SK-N-SH (cell line): ENCODE data around the gene OPCML. TPM values are rescaled to one million over a fixed set of nuclear protein-coding genes. Genes with fewer than 3 reads are reported as not detected.

Source experiments
- CTCF ChIA-PET: fragments of 300-600, 350-600 bp; formaldehyde crosslinking; extraction: SDS; loops from one replicate; lab custom pipeline; 2021; lab: Yijun Ruan, JAX
- POLR2A ChIA-PET: fragments of 350-600 bp; sonication (Branson Sonifier 250); formaldehyde crosslinking; extraction: SDS; loops from one replicate; lab custom pipeline; 2020; ENCODE audit warnings: antibody characterized with exemption, inconsistent platforms; lab: Yijun Ruan, JAX
- DNase-seq: peaks from one replicate; pipeline ENCODE4 v3.0.0; 2012
- H2AFZ ChIP-seq: fragments of 200-600 bp; sonication (generic); 2 replicates; pipeline ENCODE4 v1.8.1; 2016; ENCODE audit warnings: antibody characterized with exemption, mild to moderate bottlenecking, low read depth
- H3F3A ChIP-seq: fragments of 200-600 bp; sonication (generic); replicated peaks from 2 replicates; pipeline ENCODE3; 2016; ENCODE audit warnings: antibody characterized with exemption, mild to moderate bottlenecking; ENCODE audit not compliant: insufficient read depth
- H3K27ac ChIP-seq, 2 experiments: fragments of 200-500 bp in 1 of 2; fragments of 200-600 bp in 1 of 2; sonication (Bioruptor generic) in 1 of 2; sonication (generic), shearing (Covaris generic) in 1 of 2; 2 replicates each; pipeline versions ENCODE4 v1.5.1 to v1.6.1; 2014 to 2016; ENCODE audit warnings: low read depth in 2 of 2, inconsistent platforms in 1 of 2, low read length in 1 of 2, mild to moderate bottlenecking in 1 of 2, mixed read lengths in 1 of 2
- H3K27me3 ChIP-seq: fragments of 200-600 bp; sonication (generic), shearing (Covaris generic); 2 replicates; pipeline ENCODE4 v1.6.1; 2016; ENCODE audit warnings: mixed run types; ENCODE audit not compliant: insufficient read depth
- H3K36me3 ChIP-seq, 2 experiments: fragments of 200-500 bp in 1 of 2; fragments of 200-600 bp in 1 of 2; sonication (Bioruptor generic) in 1 of 2; sonication (generic) in 1 of 2; replicated peaks in 1 of 2; 2 replicates each; pipeline versions ENCODE3 to v1.5.1; 2014 to 2016; ENCODE audit warnings: low read length in 1 of 2, mild to moderate bottlenecking in 1 of 2; ENCODE audit not compliant: insufficient read depth in 2 of 2, control insufficient read depth in 1 of 2
- H3K4me1 ChIP-seq, 2 experiments: fragments of 200-500 bp in 1 of 2; fragments of 200-600 bp in 1 of 2; sonication (Bioruptor generic) in 1 of 2; sonication (generic), shearing (Covaris generic) in 1 of 2; 2 replicates each; pipeline versions ENCODE4 v1.5.1 to v1.6.1; 2014 to 2016; ENCODE audit warnings: low read depth in 1 of 2, low read length in 1 of 2, mixed run types in 1 of 2; ENCODE audit not compliant: insufficient read depth in 2 of 2, control insufficient read depth in 1 of 2
- H3K4me2 ChIP-seq: fragments of 200-600 bp; sonication (generic), shearing (Covaris generic); 2 replicates; pipeline ENCODE4 v1.6.1; 2017; ENCODE audit warnings: mixed run types
- H3K4me3 ChIP-seq, 2 experiments: fragments of 200-500 bp in 1 of 2; fragments of 200-600 bp in 1 of 2; sonication (Bioruptor generic) in 1 of 2; sonication (generic), shearing (Covaris generic) in 1 of 2; 2 replicates each; pipeline versions ENCODE4 v1.5.1 to v1.8.1; 2014 to 2016; ENCODE audit warnings: low read depth in 2 of 2, inconsistent platforms in 1 of 2, low read length in 1 of 2, mild to moderate bottlenecking in 1 of 2, mixed read lengths in 1 of 2, moderate library complexity in 1 of 2
- H3K79me2 ChIP-seq: fragments of 200-600 bp; sonication (generic); 2 replicates; pipeline ENCODE4 v1.8.1; 2017; ENCODE audit warnings: mild to moderate bottlenecking; ENCODE audit not compliant: insufficient read depth
- H3K9ac ChIP-seq: fragments of 200-600 bp; sonication (generic); 2 replicates; pipeline ENCODE4 v1.6.1; 2017; ENCODE audit warnings: mixed run types
- H3K9me2 ChIP-seq: fragments of 200-600 bp; sonication (generic); 2 replicates; pipeline ENCODE4 v1.6.1; 2017; ENCODE audit warnings: mixed run types
- H3K9me3 ChIP-seq: fragments of 200-600 bp; sonication (generic); 2 replicates; pipeline ENCODE4 v1.6.1; 2017; ENCODE audit warnings: mixed run types, mild to moderate bottlenecking, moderate library complexity
- H4K20me1 ChIP-seq: fragments of 200-600 bp; sonication (generic); 2 replicates; pipeline ENCODE4 v1.6.1; 2017; ENCODE audit warnings: mild to moderate bottlenecking, mixed run types; ENCODE audit not compliant: insufficient read depth
- CHD2 ChIP-seq: fragments of 150-350 bp; IDR thresholded peaks from 2 replicates; pipeline ENCODE4 v1.6.1; 2018; ENCODE audit warnings: low read length; ENCODE audit not compliant: partially characterized antibody
- EP300 ChIP-seq, 2 experiments: IDR thresholded peaks; 2 replicates each; pipeline versions ENCODE4 v1.4.0 to v1.6.1; 2012; ENCODE audit warnings: borderline replicate concordance in 1 of 2, low read depth in 1 of 2, low read length in 1 of 2
- FOSL2 ChIP-seq: IDR thresholded peaks from 2 replicates; pipeline ENCODE4 v1.4.0; 2012; ENCODE audit warnings: low read depth, mild to moderate bottlenecking, moderate library complexity, borderline replicate concordance
- FOXJ3 ChIP-seq: sonication (generic); formaldehyde crosslinking; IDR thresholded peaks from 2 replicates; pipeline ENCODE4 v1.5.1; 2020; ENCODE audit warnings: mild to moderate bottlenecking, missing genetic modification reagents
- FOXM1 ChIP-seq: IDR thresholded peaks from 2 replicates; pipeline ENCODE4 v1.4.0; 2012; ENCODE audit warnings: low read depth, mild to moderate bottlenecking
- GABPA ChIP-seq: IDR thresholded peaks from 2 replicates; pipeline ENCODE4 v1.4.0; 2012; ENCODE audit warnings: low read depth, mild to moderate bottlenecking
- GATA2 ChIP-seq: sonication (generic); formaldehyde crosslinking; IDR thresholded peaks from 2 replicates; pipeline ENCODE4 v1.5.0; 2020; ENCODE audit warnings: mild to moderate bottlenecking, missing genetic modification reagents
- JUND ChIP-seq: IDR thresholded peaks from 2 replicates; pipeline ENCODE4 v1.4.0; 2012
- MEF2A ChIP-seq: IDR thresholded peaks from 2 replicates; pipeline ENCODE4 v1.4.0; 2012; ENCODE audit warnings: low read depth, borderline replicate concordance
- NFIC ChIP-seq: IDR thresholded peaks from 2 replicates; pipeline ENCODE4 v1.4.0; 2012; ENCODE audit warnings: borderline replicate concordance
- POLR2AphosphoS5 ChIP-seq: IDR thresholded peaks from 2 replicates; pipeline ENCODE4 v1.6.1; 2012; ENCODE audit warnings: low read depth, low read length
- RAD21 ChIP-seq: IDR thresholded peaks from 2 replicates; pipeline ENCODE4 v1.6.1; 2012; ENCODE audit warnings: mild to moderate bottlenecking, low read length
- RXRA ChIP-seq: IDR thresholded peaks from 2 replicates; pipeline ENCODE4 v1.4.0; 2012; ENCODE audit warnings: low read depth, mild to moderate bottlenecking, borderline replicate concordance
- SMC3 ChIP-seq: IDR thresholded peaks from 2 replicates; pipeline ENCODE4 v1.6.1; 2012; ENCODE audit warnings: low read depth, low read length, improper control_type of control experiment
- TAF1 ChIP-seq: IDR thresholded peaks from 2 replicates; pipeline ENCODE4 v1.6.1; 2012; ENCODE audit warnings: low read depth, mild to moderate bottlenecking, low read length, moderate library complexity, borderline replicate concordance
- YY1 ChIP-seq: IDR thresholded peaks from 2 replicates; pipeline ENCODE4 v1.4.0; 2012; ENCODE audit warnings: low read depth, mild to moderate bottlenecking
- whole genome bisulfite sequencing: methylation state at CpG from one replicate; pipeline ENCODE4 v1.1.6; 2017; ENCODE audit warnings: low lambda C conversion rate; 5-methylcytosine and 5-hydroxymethylcytosine counted together
- polyA plus RNA-seq, 3 experiments: library from polyadenylated mRNA; depleted of rRNA; stranded (reverse); fragments of >200 nt; gene quantifications; 2 replicates each; pipeline ENCODE4 v1.2.3, GENCODE V29; 2012
- TF ChIP-seq, protein P1 (sequence below): IDR thresholded peaks from 2 replicates; pipeline ENCODE4; 2012
- TF ChIP-seq, protein P2 (sequence below): fragments of 150-350 bp; IDR thresholded peaks from 2 replicates; pipeline ENCODE4 v1.6.1; 2017; ENCODE audit warnings: antibody characterized with exemption, low read length, low read depth, borderline replicate concordance
- TF ChIP-seq, protein P3 (sequence below): fragments of 200-600 bp; sonication (generic); IDR thresholded peaks from 2 replicates; pipeline ENCODE4 v1.6.1; 2017; ENCODE audit warnings: antibody characterized with exemption, mild to moderate bottlenecking, moderate library complexity
- TF ChIP-seq, protein P4 (sequence below): IDR thresholded peaks from 2 replicates; pipeline ENCODE4 v1.6.1; 2012; ENCODE audit warnings: mild to moderate bottlenecking, low read depth, low read length, moderate library complexity
- TF ChIP-seq, protein P5 (sequence below): IDR thresholded peaks from 2 replicates; pipeline ENCODE4 v1.4.0; 2012; ENCODE audit warnings: low read depth, borderline replicate concordance

Gene OPCML
- polyA plus RNA-seq, 1 of the 3 experiments (the other 2 are of a cell fraction) = not detected

- no peaks in the 10 kb centered on the region for H3K36me3 ChIP-seq
- no peak overlapping the region for H3K9ac ChIP-seq
- no peak overlapping the region for H3K27ac ChIP-seq
- H3K27me3 ChIP-seq = no peaks in the 10 kb centered on the region
- H3F3A ChIP-seq = no peaks in the 10 kb centered on the region
- H3K4me2 ChIP-seq = no peak overlapping the region; the same call in 1 of the 2 replicates
- peak; percentile 82 for TF ChIP-seq GATA2 (CRISPR knock-in tag)
- TF ChIP-seq RAD21 = no peak
- no peak overlapping the region for H3K4me3 ChIP-seq
- ChIA-PET POLR2A (no interaction called here), CTCF (interaction anchor here (0.9 to 1.7 kb wide), 2 partner anchors 345 to 447 kb away, joined by 3 to 5 read pairs; no protein-coding TSS in a partner anchor)
- no peak overlapping the region for H2AFZ ChIP-seq
- H4K20me1 ChIP-seq = no peaks in the 10 kb centered on the region
- no peaks in the 10 kb centered on the region for H3K9me3 ChIP-seq
- H3K9me2 ChIP-seq = no peaks in the 10 kb centered on the region
- H3K4me1 ChIP-seq = peaks cover 0 to 4% of the 10 kb centered on the region in 2 experiments; a peak in 1 of 4 replicates
- no peaks in the 10 kb centered on the region for H3K79me2 ChIP-seq
- WGBS = 17% methylated on average over 1 of the region's 1 CpG
- DNase-seq = peak; percentile 32
Measured at GRCh38 chr11:132595711-132596134, 936.6 kb downstream of the OPCML start.

DNA sequence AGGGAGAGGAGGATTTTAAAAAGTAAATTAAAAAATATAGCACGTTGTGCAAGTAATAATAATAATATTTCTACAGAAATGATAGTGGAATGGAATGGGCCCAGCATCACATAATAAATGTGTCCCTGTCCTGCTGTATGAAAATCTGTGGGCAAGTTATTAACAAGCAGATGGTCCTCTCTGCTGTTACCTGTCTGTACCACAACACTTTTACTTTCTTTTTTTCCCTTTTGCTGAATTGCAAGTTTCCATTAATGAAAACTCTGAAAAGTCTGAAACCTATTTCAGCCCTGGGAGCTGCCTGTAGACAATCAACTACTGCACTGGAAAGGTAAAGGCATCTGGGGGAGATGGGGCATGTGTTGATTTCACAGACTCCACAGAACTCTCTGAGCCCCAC, 937.1 kb downstream of the OPCML start:
- no peaks in the 10 kb centered on the region for H3K79me2 ChIP-seq
- no peak overlapping the region for H3K4me3 ChIP-seq
- no peak overlapping the region for H2AFZ ChIP-seq
- H3K36me3 ChIP-seq = no peaks in the 10 kb centered on the region
- no peaks in the 10 kb centered on the region for H3F3A ChIP-seq
- ChIA-PET POLR2A (no interaction called here), CTCF (interaction anchor here (0.9 to 1.7 kb wide), 2 partner anchors 346 to 447 kb away, joined by 3 to 5 read pairs; no protein-coding TSS in a partner anchor)
- no peak overlapping the region for H3K27ac ChIP-seq
- no peaks in the 10 kb centered on the region for H3K9me2 ChIP-seq
- no peak for DNase-seq
- H4K20me1 ChIP-seq = no peaks in the 10 kb centered on the region
- no peaks in the 10 kb centered on the region for H3K27me3 ChIP-seq
- 13% methylated on average over 1 of the region's 1 CpG for WGBS
- H3K9me3 ChIP-seq = no peaks in the 10 kb centered on the region
- H3K4me2 ChIP-seq = no peak overlapping the region; the same call in 1 of the 2 replicates
- no peak overlapping the region for H3K9ac ChIP-seq
- peaks cover 0 to 4% of the 10 kb centered on the region in 2 experiments; a peak in 1 of 4 replicates for H3K4me1 ChIP-seq
- TF ChIP-seq TAF1 (no peak), RXRA (no peak), YY1 (no peak), CHD2 (no peak), JUND (no peak), NFIC (no peak), SMC3 (no peak), FOSL2 (no peak), GABPA (no peak), EP300 (IDR thresholded peaks at IDR 0.05; ENCODE audit: borderline replicate concordance in 1 of 2, low read depth in 1 of 2, low read length in 1 of 2) (no peak), MEF2A (no peak), FOXM1 (no peak), FOXJ3 (CRISPR knock-in tag) (no peak), POLR2AphosphoS5 (no peak)
- TF ChIP-seq, protein P1, sequence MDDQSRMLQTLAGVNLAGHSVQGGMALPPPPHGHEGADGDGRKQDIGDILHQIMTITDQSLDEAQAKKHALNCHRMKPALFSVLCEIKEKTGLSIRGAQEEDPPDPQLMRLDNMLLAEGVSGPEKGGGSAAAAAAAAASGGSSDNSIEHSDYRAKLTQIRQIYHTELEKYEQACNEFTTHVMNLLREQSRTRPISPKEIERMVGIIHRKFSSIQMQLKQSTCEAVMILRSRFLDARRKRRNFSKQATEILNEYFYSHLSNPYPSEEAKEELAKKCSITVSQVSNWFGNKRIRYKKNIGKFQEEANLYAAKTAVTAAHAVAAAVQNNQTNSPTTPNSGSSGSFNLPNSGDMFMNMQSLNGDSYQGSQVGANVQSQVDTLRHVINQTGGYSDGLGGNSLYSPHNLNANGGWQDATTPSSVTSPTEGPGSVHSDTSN = no peak
- TF ChIP-seq, protein P2, sequence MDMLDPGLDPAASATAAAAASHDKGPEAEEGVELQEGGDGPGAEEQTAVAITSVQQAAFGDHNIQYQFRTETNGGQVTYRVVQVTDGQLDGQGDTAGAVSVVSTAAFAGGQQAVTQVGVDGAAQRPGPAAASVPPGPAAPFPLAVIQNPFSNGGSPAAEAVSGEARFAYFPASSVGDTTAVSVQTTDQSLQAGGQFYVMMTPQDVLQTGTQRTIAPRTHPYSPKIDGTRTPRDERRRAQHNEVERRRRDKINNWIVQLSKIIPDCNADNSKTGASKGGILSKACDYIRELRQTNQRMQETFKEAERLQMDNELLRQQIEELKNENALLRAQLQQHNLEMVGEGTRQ = no peak
- TF ChIP-seq, protein P3, sequence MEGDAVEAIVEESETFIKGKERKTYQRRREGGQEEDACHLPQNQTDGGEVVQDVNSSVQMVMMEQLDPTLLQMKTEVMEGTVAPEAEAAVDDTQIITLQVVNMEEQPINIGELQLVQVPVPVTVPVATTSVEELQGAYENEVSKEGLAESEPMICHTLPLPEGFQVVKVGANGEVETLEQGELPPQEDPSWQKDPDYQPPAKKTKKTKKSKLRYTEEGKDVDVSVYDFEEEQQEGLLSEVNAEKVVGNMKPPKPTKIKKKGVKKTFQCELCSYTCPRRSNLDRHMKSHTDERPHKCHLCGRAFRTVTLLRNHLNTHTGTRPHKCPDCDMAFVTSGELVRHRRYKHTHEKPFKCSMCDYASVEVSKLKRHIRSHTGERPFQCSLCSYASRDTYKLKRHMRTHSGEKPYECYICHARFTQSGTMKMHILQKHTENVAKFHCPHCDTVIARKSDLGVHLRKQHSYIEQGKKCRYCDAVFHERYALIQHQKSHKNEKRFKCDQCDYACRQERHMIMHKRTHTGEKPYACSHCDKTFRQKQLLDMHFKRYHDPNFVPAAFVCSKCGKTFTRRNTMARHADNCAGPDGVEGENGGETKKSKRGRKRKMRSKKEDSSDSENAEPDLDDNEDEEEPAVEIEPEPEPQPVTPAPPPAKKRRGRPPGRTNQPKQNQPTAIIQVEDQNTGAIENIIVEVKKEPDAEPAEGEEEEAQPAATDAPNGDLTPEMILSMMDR = no peak
- TF ChIP-seq, protein P4, sequence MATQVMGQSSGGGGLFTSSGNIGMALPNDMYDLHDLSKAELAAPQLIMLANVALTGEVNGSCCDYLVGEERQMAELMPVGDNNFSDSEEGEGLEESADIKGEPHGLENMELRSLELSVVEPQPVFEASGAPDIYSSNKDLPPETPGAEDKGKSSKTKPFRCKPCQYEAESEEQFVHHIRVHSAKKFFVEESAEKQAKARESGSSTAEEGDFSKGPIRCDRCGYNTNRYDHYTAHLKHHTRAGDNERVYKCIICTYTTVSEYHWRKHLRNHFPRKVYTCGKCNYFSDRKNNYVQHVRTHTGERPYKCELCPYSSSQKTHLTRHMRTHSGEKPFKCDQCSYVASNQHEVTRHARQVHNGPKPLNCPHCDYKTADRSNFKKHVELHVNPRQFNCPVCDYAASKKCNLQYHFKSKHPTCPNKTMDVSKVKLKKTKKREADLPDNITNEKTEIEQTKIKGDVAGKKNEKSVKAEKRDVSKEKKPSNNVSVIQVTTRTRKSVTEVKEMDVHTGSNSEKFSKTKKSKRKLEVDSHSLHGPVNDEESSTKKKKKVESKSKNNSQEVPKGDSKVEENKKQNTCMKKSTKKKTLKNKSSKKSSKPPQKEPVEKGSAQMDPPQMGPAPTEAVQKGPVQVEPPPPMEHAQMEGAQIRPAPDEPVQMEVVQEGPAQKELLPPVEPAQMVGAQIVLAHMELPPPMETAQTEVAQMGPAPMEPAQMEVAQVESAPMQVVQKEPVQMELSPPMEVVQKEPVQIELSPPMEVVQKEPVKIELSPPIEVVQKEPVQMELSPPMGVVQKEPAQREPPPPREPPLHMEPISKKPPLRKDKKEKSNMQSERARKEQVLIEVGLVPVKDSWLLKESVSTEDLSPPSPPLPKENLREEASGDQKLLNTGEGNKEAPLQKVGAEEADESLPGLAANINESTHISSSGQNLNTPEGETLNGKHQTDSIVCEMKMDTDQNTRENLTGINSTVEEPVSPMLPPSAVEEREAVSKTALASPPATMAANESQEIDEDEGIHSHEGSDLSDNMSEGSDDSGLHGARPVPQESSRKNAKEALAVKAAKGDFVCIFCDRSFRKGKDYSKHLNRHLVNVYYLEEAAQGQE = no peak
- TF ChIP-seq, protein P5, sequence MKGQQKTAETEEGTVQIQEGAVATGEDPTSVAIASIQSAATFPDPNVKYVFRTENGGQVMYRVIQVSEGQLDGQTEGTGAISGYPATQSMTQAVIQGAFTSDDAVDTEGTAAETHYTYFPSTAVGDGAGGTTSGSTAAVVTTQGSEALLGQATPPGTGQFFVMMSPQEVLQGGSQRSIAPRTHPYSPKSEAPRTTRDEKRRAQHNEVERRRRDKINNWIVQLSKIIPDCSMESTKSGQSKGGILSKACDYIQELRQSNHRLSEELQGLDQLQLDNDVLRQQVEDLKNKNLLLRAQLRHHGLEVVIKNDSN = no peak
